B cell (primary cell): ENCODE results near the gene TSEN54.

Experiments
- CTCF ChIP-seq: fragments of 200-600 bp; IDR thresholded peaks from one replicate; pipeline ENCODE4 v1.8.0; 2022; ENCODE audit warnings: antibody characterized with exemption, mild to moderate bottlenecking
- EZH2 ChIP-seq: IDR thresholded peaks from 2 replicates; pipeline ENCODE4 v1.6.1; 2012; ENCODE audit warnings: borderline replicate concordance, low read depth, mild to moderate bottlenecking, moderate library complexity, low read length; ENCODE audit not compliant: insufficient read depth, poor library complexity, severe bottlenecking

GRCh38 chr17:75504347-75505151 is 11.8 kb upstream of the TSEN54 start:
- peak; percentile 67 for TF ChIP-seq CTCF
- no peak for TF ChIP-seq EZH2
